Erythroblast (primary cell): ENCODE data around the gene ITK.

ENCODE experiments used
- DNase-seq, 2 experiments: peaks; one replicate each; lab custom pipeline; 2025; lab: John Stamatoyannopoulos, UW
- GATA1 ChIP-seq: IDR thresholded peaks from 2 replicates; pipeline ENCODE4 v1.6.1; 2011; ENCODE audit warnings: low read depth, mild to moderate bottlenecking, control low read depth, low read length, moderate library complexity
- POLR2A ChIP-seq: IDR thresholded peaks from 2 replicates; pipeline ENCODE4 v1.6.1; 2011; ENCODE audit warnings: mild to moderate bottlenecking, low read length

The ITK gene

GRCh38 chr5:157280927-157281326 lies 100.3 kb downstream of the ITK start:
- DNase-seq = peak in 1 of 2 experiments; percentile 10
- TF ChIP-seq GATA1 (no peak), POLR2A (no peak)

- TF ChIP-seq POLR2A (no peak), GATA1 (no peak)
- no peak for DNase-seq
Observed at GRCh38 chr5:157282150-157282549, 101.5 kb downstream of the ITK start.

GRCh38 chr5:157283434-157283833 lies 102.8 kb downstream of the ITK start:
- no peak for DNase-seq
- TF ChIP-seq GATA1 = no peak
- no peak for TF ChIP-seq POLR2A

- TF ChIP-seq POLR2A = no peak
- no peak for TF ChIP-seq GATA1
Observed at GRCh38 chr5:157284458-157285212, 104.0 kb downstream of the ITK start.

GRCh38 chr5:157285310-157286035 lies 104.8 kb downstream of the ITK start:
- no peak for TF ChIP-seq GATA1
- TF ChIP-seq POLR2A = no peak
- no peak for DNase-seq

More at GRCh38 chr5:157284458-157285212, 104.0 kb downstream of the ITK start:
- no peak for DNase-seq

- TF ChIP-seq POLR2A = no peak
- no peak for TF ChIP-seq GATA1
- DNase-seq = no peak
Observed at GRCh38 chr5:157286761-157287211, 106.1 kb downstream of the ITK start.

GRCh38 chr5:157288405-157289163 lies 107.9 kb downstream of the ITK start:
- TF ChIP-seq GATA1 (no peak), POLR2A (no peak)
- DNase-seq = peak; percentile 22 to 82

GRCh38 chr5:157289164-157289819 lies 108.7 kb downstream of the ITK start:
- TF ChIP-seq GATA1 (no peak), POLR2A (no peak)
- DNase-seq = no peak

GRCh38 chr5:157290156-157290980 lies 109.7 kb downstream of the ITK start:
- DNase-seq = no peak
- TF ChIP-seq GATA1 (no peak), POLR2A (no peak)

GRCh38 chr5:157290981-157291711 lies 110.5 kb downstream of the ITK start:
- TF ChIP-seq GATA1 = no peak
- no peak for TF ChIP-seq POLR2A
- no peak for DNase-seq

GRCh38 chr5:157292599-157292998 lies 112.0 kb downstream of the ITK start:
- no peak for DNase-seq
- no peak for TF ChIP-seq GATA1
- TF ChIP-seq POLR2A = no peak

- no peak for TF ChIP-seq GATA1
- no peak for DNase-seq
Observed at GRCh38 chr5:157294407-157295091, 113.9 kb downstream of the ITK start.
